ENCODE data around the gene SMIM21.

SMIM21 gene

GRCh38 chr18:75428490-75428889 is 987 bp upstream of the SMIM21 start:
- no peak for TF ChIP-seq TAF1 (IDR thresholded peaks at IDR 0.05; ENCODE audit: low read depth)
- no peak for TF ChIP-seq NFIC (IDR thresholded peaks at IDR 0.05)

GRCh38 chr18:75422341-75422910 is 5.1 kb downstream of the SMIM21 start:
- TF ChIP-seq YY1 (IDR thresholded peaks at IDR 0.05; ENCODE audit: low read depth), result no peak
- TF ChIP-seq RAD21 (IDR thresholded peaks at IDR 0.05; ENCODE audit: low read depth), result no peak
- no peak for TF ChIP-seq TEAD4 (IDR thresholded peaks at IDR 0.05)
- TF ChIP-seq EP300 (IDR thresholded peaks at IDR 0.05; ENCODE audit: borderline replicate concordance), result no peak
- TF ChIP-seq CREB1 (IDR thresholded peaks at IDR 0.05; ENCODE audit: low read depth), result no peak
- no peak for TF ChIP-seq NFIC (IDR thresholded peaks at IDR 0.05)
- TF ChIP-seq, protein P1, sequence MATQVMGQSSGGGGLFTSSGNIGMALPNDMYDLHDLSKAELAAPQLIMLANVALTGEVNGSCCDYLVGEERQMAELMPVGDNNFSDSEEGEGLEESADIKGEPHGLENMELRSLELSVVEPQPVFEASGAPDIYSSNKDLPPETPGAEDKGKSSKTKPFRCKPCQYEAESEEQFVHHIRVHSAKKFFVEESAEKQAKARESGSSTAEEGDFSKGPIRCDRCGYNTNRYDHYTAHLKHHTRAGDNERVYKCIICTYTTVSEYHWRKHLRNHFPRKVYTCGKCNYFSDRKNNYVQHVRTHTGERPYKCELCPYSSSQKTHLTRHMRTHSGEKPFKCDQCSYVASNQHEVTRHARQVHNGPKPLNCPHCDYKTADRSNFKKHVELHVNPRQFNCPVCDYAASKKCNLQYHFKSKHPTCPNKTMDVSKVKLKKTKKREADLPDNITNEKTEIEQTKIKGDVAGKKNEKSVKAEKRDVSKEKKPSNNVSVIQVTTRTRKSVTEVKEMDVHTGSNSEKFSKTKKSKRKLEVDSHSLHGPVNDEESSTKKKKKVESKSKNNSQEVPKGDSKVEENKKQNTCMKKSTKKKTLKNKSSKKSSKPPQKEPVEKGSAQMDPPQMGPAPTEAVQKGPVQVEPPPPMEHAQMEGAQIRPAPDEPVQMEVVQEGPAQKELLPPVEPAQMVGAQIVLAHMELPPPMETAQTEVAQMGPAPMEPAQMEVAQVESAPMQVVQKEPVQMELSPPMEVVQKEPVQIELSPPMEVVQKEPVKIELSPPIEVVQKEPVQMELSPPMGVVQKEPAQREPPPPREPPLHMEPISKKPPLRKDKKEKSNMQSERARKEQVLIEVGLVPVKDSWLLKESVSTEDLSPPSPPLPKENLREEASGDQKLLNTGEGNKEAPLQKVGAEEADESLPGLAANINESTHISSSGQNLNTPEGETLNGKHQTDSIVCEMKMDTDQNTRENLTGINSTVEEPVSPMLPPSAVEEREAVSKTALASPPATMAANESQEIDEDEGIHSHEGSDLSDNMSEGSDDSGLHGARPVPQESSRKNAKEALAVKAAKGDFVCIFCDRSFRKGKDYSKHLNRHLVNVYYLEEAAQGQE (IDR thresholded peaks at IDR 0.05; ENCODE audit: low read depth), result no peak
- TF ChIP-seq FOXM1 (IDR thresholded peaks at IDR 0.05; ENCODE audit: borderline replicate concordance, low read depth), result no peak
- no peak for TF ChIP-seq CEBPB (IDR thresholded peaks at IDR 0.05)
- no peak for TF ChIP-seq EGR1 (IDR thresholded peaks at IDR 0.05)
- no peak for TF ChIP-seq TCF12 (IDR thresholded peaks at IDR 0.05; ENCODE audit: low read depth)
- no peak for TF ChIP-seq USF1 (IDR thresholded peaks at IDR 0.05)
- no peak for TF ChIP-seq ZBTB7A (IDR thresholded peaks at IDR 0.05; ENCODE audit: low read depth)

GRCh38 chr18:75421656-75422055 is 5.8 kb downstream of the SMIM21 start:
- TF ChIP-seq EP300 (IDR thresholded peaks at IDR 0.05; ENCODE audit: borderline replicate concordance) (no peak), NFIC (IDR thresholded peaks at IDR 0.05) (no peak), TAF1 (IDR thresholded peaks at IDR 0.05; ENCODE audit: low read depth) (no peak), CEBPB (IDR thresholded peaks at IDR 0.05) (no peak), ZBTB7A (IDR thresholded peaks at IDR 0.05; ENCODE audit: low read depth) (no peak), MAX (IDR thresholded peaks at IDR 0.05) (no peak), YY1 (IDR thresholded peaks at IDR 0.05; ENCODE audit: low read depth) (no peak), USF1 (IDR thresholded peaks at IDR 0.05) (no peak), TCF12 (IDR thresholded peaks at IDR 0.05; ENCODE audit: low read depth) (no peak), RAD21 (IDR thresholded peaks at IDR 0.05; ENCODE audit: low read depth) (no peak), FOXM1 (IDR thresholded peaks at IDR 0.05; ENCODE audit: borderline replicate concordance, low read depth) (no peak), TEAD4 (IDR thresholded peaks at IDR 0.05) (no peak), EGR1 (IDR thresholded peaks at IDR 0.05) (no peak)
- TF ChIP-seq, protein P1 (IDR thresholded peaks at IDR 0.05; ENCODE audit: low read depth), result no peak

- TF ChIP-seq TAF1 (IDR thresholded peaks at IDR 0.05; ENCODE audit: low read depth), result no peak
- no peak for TF ChIP-seq NFIC (IDR thresholded peaks at IDR 0.05)
- no peak for TF ChIP-seq EP300 (IDR thresholded peaks at IDR 0.05; ENCODE audit: borderline replicate concordance)
- no peak for TF ChIP-seq RAD21 (IDR thresholded peaks at IDR 0.05; ENCODE audit: low read depth)
- TF ChIP-seq ZBTB7A (IDR thresholded peaks at IDR 0.05; ENCODE audit: low read depth), result no peak
- TF ChIP-seq USF1 (IDR thresholded peaks at IDR 0.05), result no peak
- TF ChIP-seq FOXM1 (IDR thresholded peaks at IDR 0.05; ENCODE audit: borderline replicate concordance, low read depth), result no peak
Observed at GRCh38 chr18:75418293-75419005, 9.1 kb downstream of the SMIM21 start.

GRCh38 chr18:75410611-75411010 is 16.9 kb downstream of the SMIM21 start:
- no peak for TF ChIP-seq TCF12 (IDR thresholded peaks at IDR 0.05; ENCODE audit: low read depth)
- no peak for TF ChIP-seq EGR1 (IDR thresholded peaks at IDR 0.05)
- no peak for TF ChIP-seq NFIC (IDR thresholded peaks at IDR 0.05)
- TF ChIP-seq CEBPB (IDR thresholded peaks at IDR 0.05), result no peak
- no peak for TF ChIP-seq USF1 (IDR thresholded peaks at IDR 0.05)
- no peak for TF ChIP-seq ZBTB7A (IDR thresholded peaks at IDR 0.05; ENCODE audit: low read depth)
- TF ChIP-seq TEAD4 (IDR thresholded peaks at IDR 0.05), result no peak
- TF ChIP-seq FOXM1 (IDR thresholded peaks at IDR 0.05; ENCODE audit: borderline replicate concordance, low read depth), result no peak
- no peak for TF ChIP-seq RAD21 (IDR thresholded peaks at IDR 0.05; ENCODE audit: low read depth)
- no peak for TF ChIP-seq EP300 (IDR thresholded peaks at IDR 0.05; ENCODE audit: borderline replicate concordance)
